HG03558 (cell line): Measurements from ENCODE around the gene WDR59.
"Not testable (repeated sequence)": the region's sequence is repeated elsewhere in the genome, so short reads cannot be mapped to it uniquely, and the experiment has no call there.

Experiments used
- ATAC-seq: cut with Tn5 transposase; IDR thresholded peaks from one replicate; pipeline ENCODE4 v1.9.1; 2021; ENCODE audit warnings: moderate number of reproducible peaks; ENCODE audit not compliant: unreplicated experiment; ENCODE audit errors: extremely low read depth

Gene WDR59

DNA sequence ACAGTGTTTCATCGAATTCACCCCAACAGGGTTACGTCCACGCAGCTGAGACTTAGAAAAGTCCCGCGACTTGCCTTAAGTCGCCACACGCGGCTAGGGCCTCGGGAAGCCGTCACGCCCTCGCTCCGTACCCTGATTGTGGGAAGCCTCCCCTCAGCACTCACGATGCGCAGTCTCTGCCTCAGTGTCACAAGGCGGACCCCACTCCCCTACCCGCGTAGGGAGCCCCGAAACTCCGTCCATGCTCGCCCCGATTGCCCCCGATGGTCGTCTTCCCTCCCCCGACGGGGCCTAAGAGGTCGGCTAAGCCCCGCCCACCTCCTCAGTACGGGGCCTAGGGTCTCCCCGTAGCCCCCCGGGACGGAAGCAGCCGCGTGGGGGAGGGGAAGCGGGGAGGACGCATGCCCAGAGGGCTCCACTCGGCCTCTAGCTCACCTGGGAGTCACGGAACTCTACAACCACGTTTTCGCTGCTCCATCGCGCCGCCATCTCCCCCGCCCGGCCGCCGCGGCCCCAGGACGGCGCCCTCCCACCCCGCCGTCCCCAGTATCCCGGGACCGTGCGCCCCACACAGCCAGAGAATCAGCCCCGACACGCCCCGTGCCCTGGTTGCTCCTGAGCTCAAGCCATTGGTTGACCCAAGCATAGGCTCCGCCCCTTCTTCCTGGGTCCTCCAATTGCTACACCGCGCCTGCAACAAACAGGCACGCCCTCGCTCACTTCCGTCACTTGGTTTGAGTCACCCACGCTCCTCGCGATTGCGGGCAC lies at the start of gene WDR59:
TSS of gene WDR59 (minus strand) at position 595 of the 768 bp plus-strand sequence. CDS start at position 489, 106 bp downstream.
- peak; percentile 99 for ATAC-seq

GRCh38 chr16:75032655-75033054 lies 47.7 kb upstream of the WDR59 start:
- no peak for ATAC-seq

DNA sequence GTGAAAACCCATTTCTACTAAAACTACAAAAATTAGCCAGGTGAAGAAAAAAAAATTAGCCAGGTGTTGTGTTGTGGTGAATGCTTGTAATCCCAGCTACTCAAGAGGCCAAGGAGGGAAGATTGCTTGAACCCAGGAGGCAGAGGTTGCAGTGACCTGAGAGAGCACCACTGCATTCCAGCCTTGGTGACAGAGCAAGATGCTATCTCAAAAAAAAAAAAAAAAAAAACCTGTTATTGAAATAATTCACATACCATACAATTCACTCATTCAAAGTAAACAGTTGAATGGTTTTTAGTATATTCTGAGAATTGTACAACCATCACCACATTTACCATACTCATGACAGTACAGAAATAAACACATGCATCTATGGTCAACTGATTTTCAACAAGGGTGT lies 44.9 kb upstream of the WDR59 start:
- ATAC-seq: no peak

- ATAC-seq: no peak
Observed at GRCh38 chr16:75028544-75029135, 43.7 kb upstream of the WDR59 start.

GRCh38 chr16:75027520-75028300 lies 42.8 kb upstream of the WDR59 start:
- no peak for ATAC-seq

GRCh38 chr16:75026892-75027391 lies 42.0 kb upstream of the WDR59 start:
- no peak for ATAC-seq

- ATAC-seq: not testable (repeated sequence)
Observed at GRCh38 chr16:75026239-75026891, 41.4 kb upstream of the WDR59 start.

DNA sequence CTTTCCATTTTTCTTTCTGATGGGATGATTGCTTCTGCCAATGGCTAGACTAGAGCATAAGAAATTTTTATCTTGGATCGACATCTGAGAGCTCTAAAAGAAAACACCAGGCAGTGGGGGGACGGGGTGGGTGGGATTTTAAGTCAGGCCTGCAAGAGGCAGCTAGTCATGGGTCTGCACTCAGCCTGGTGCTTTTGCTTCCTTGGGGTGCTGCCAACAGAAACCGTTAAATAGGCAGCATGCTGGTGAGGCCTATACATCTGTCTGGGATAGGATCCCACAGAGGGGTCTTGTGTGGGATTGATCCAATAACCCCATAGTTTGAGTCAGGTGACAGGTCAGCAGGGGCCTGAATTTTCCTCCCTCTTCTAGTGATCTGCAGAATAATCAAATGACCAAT lies 40.8 kb upstream of the WDR59 start:
- ATAC-seq: no peak

- ATAC-seq: no peak
Observed at GRCh38 chr16:75024594-75024993, 39.7 kb upstream of the WDR59 start.

- ATAC-seq: no peak
Observed at GRCh38 chr16:75024182-75024581, 39.3 kb upstream of the WDR59 start.

GRCh38 chr16:75023009-75023408 lies 38.1 kb upstream of the WDR59 start:
- no peak for ATAC-seq

DNA sequence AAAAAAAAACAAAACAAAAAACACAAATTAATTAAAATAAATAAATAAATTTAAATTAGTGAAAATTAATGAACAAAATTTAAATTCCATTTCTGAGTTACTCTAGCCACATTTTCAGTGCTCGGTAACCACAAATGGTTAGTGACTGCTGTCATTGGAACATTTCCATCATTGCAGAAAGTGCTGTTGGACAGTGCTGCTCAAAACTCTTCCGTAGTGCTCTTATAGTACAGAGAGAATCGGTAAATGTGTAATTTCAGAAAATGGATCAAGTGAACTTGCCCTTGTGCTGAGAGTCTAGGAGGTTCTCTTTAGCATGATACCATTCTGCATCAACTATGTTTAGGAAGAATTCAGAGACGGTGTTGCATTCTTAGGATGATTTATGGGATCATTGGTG lies 37.6 kb upstream of the WDR59 start:
- no peak for ATAC-seq

DNA sequence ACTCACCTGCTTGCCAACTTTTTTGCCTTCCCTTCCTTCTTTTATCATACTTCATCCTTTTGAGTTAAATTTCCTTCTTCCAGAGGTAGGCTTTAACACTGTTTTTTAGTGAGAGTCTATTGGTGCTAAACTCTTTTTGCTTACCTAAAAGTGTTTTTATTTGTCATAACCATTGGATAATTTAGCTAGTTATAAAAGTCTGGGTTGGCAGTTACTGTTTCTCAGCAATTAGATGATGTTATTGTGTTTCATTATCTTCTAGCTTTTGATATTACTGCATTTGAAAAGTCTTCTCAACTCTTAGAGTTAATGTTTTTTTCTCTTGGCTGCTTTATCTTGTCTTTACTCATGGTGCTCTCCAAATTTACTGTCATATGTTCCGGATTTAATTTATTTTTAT lies 36.5 kb upstream of the WDR59 start:
- no peak for ATAC-seq

GRCh38 chr16:75019586-75019985 lies 34.7 kb upstream of the WDR59 start:
- ATAC-seq: no peak

GRCh38 chr16:75019007-75019406 lies 34.1 kb upstream of the WDR59 start:
- ATAC-seq: no peak

GRCh38 chr16:75017670-75018525 lies 33.0 kb upstream of the WDR59 start:
- no peak for ATAC-seq

DNA sequence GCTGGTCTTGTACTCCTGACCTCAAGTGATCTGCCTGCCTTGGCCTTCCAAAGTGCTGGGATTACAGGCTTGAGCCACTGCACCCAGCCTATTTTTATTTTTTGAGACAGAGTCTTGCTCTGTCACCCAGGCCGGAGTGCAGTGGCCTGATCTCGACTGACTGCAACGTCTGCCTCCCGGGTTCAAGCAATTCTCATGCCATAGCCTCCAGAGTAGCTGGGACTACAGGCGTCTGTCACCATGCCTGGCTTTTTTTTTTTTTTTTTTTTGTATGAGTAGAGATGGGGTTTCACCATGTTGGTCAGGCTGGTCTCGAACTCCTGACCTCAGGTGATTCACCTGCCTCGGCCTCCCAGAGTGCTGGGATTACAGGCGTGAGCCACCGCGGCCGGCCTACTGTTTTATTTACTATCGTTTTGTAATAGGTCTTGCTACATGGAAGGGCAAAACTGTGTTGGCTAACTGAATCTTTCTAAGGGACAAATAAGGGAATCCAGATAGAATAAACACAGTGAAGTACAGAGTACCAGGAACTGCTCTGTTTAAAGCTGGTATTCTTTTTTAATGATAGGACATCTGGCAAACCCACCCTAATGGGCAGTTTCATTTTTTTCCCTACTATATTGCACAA lies 31.6 kb upstream of the WDR59 start:
- not testable (repeated sequence) for ATAC-seq

DNA sequence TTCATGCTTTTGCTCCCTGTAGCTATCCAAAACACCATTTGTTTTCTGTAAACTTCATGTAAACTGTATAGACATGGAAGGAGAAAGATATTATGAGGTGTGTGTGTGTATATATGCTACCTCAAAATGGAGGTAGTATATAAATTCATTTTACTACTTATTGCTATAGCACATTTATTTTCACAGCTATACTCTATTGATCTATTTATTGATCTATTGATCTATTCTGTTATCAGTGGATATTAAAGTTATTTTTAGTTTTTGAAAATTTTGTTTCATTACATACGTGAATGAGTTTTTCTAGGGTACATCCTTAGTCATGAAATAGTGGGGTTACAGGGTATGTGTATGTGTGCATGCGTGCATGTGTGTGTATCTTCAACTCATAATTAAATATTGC lies 29.4 kb upstream of the WDR59 start:
- ATAC-seq: no peak

DNA sequence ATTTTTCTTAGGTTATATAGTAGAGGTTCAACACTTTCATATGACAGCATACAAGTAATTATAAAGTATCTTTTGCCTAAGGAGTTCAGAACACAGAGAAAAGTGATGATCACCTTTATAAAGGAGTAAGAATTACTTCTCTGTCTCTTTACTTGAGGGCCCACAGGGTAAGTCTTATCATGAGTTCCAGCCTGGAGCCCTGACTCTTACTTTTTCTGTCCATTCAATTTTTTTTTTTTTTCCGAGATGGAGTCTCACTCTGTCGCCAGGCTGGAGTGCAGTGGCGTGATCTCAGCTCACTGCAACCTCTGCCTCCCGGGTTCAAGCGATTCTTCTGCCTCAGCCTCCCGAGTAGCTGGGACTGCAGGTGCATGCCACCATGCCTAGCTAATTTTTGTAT lies 28.2 kb upstream of the WDR59 start:
- not testable (repeated sequence) for ATAC-seq
